Heart left ventricle (tissue), 13 donors: ENCODE results near the gene MUL1.

ENCODE experiments used
- CTCF ChIP-seq, 12 donors: fragments of 200-600 bp; sonication (generic) in 4 of 12; IDR thresholded peaks; one replicate each; pipeline versions ENCODE4 v1.5.0 to v1.8.0; 2018 to 2022; ENCODE audit warnings: antibody characterized with exemption in 12 of 12, mild to moderate bottlenecking in 5 of 12
- POLR2A ChIP-seq, 2 donors: fragments of 450-650 bp; IDR thresholded peaks; one replicate each; pipeline ENCODE4 v1.6.1; 2017; ENCODE audit warnings: antibody characterized with exemption in 2 of 2, mild to moderate bottlenecking in 2 of 2, moderate library complexity in 2 of 2
- donor health status: ischemic (EF 13 %, LVEDD 7.1; RV severe dilation, severe dysfunction).
- donor health status: DM: no; HTN: yes; CAD: no.
- donor health status: DM: no; HTN: no; CAD: no.
- donor health status: ischemic (EF 25% LVEDD 6.9; RV normal size, moderate dysfunction).
- donor health status: ischemic (EF 25% LVEDD 5.7; RV mildly dilated, moderate dysfunction).
- donor health status: ischemic (EF 35%, LVEDD 5.7; RV mildly dilated, moderate dysfunction).
- donor health status: nonischemic (EF 11% LVEDD 7.7; RV severe dilation, severe dysfunction).
- donor health status: DM: yes; HTN: yes; CAD: no.
- donor health status: PGD.
- donor health status: ischemic (EF 29% LVEDD 5.4; RV normal size, mild dysfunction).
- donor health status: nonischemic (EF 23%, LVEDD 6.1; RV moderate dilation, normal function).

- TF ChIP-seq CTCF (IDR thresholded peaks at IDR 0.05) (no peak), POLR2A (IDR thresholded peaks at IDR 0.05) (no peak)
Measured at GRCh38 chr1:20472860-20473711, 34.9 kb downstream of the MUL1 start.
